Measurements from ENCODE around the gene IMPA2. TPM values are rescaled to one million over a fixed set of nuclear protein-coding genes. Genes with fewer than 3 reads are reported as not detected.

Gene IMPA2
- total RNA-seq, 2 donors from 2014 or later, result 18.3 to 23.7 TPM

GRCh38 chr18:12003894-12004293 lies 22.6 kb downstream of the IMPA2 start:
- Mint-ChIP-seq H3K4me3 (no peak overlapping the region), H3K27ac (no peak overlapping the region), H3K36me3 (ENCODE audit: low read depth) (peaks cover 4% of the 10 kb centered on the region), H3K4me1 (peaks cover 6% of the 10 kb centered on the region), H3K9me3 (no peaks in the 10 kb centered on the region), H3K27me3 (no peaks in the 10 kb centered on the region)
- no peak for ATAC-seq (replicated peaks)

- H3K9me3 Mint-ChIP-seq, result no peaks in the 10 kb centered on the region
These were observed 24.5 kb downstream of the IMPA2 start for GRCh38 chr18:12005538-12006487.

GRCh38 chr18:12006488-12006840 lies 25.2 kb downstream of the IMPA2 start:
- ATAC-seq (replicated peaks), result no peak
- H3K36me3 Mint-ChIP-seq (ENCODE audit: low read depth), result no peaks in the 10 kb centered on the region
- H3K27ac Mint-ChIP-seq, result no peak overlapping the region
- H3K9me3 Mint-ChIP-seq, result no peaks in the 10 kb centered on the region
- H3K4me1 Mint-ChIP-seq, result peaks cover 6% of the 10 kb centered on the region
- no peaks in the 10 kb centered on the region for H3K27me3 Mint-ChIP-seq
- H3K4me3 Mint-ChIP-seq, result no peak overlapping the region

More at GRCh38 chr18:12005538-12006487, 24.5 kb downstream of the IMPA2 start:
- no peaks in the 10 kb centered on the region for H3K27me3 Mint-ChIP-seq
- H3K27ac Mint-ChIP-seq, result no peak overlapping the region
- no peak overlapping the region for H3K4me3 Mint-ChIP-seq
- ATAC-seq (replicated peaks), result peak; percentile 69
- peaks cover 6% of the 10 kb centered on the region for H3K4me1 Mint-ChIP-seq
- H3K36me3 Mint-ChIP-seq (ENCODE audit: low read depth), result no peaks in the 10 kb centered on the region

GRCh38 chr18:12007063-12007462 lies 25.8 kb downstream of the IMPA2 start:
- Mint-ChIP-seq H3K4me3 (no peak overlapping the region), H3K27me3 (no peaks in the 10 kb centered on the region), H3K36me3 (ENCODE audit: low read depth) (no peaks in the 10 kb centered on the region), H3K27ac (no peak overlapping the region), H3K9me3 (no peaks in the 10 kb centered on the region), H3K4me1 (peaks cover 6% of the 10 kb centered on the region)
- no peak for ATAC-seq (replicated peaks)

- H3K4me3 Mint-ChIP-seq, result no peak overlapping the region
- H3K36me3 Mint-ChIP-seq (ENCODE audit: low read depth), result no peaks in the 10 kb centered on the region
- H3K9me3 Mint-ChIP-seq, result no peaks in the 10 kb centered on the region
- no peak for ATAC-seq (replicated peaks)
- H3K27ac Mint-ChIP-seq, result no peak overlapping the region
- no peaks in the 10 kb centered on the region for H3K27me3 Mint-ChIP-seq
- H3K4me1 Mint-ChIP-seq, result peaks cover 6% of the 10 kb centered on the region
These were observed 27.0 kb downstream of the IMPA2 start for GRCh38 chr18:12008181-12008767.

- no peak overlapping the region for H3K27ac Mint-ChIP-seq
- ATAC-seq (replicated peaks), result no peak
- H3K36me3 Mint-ChIP-seq (ENCODE audit: low read depth), result no peaks in the 10 kb centered on the region
- peaks cover 6% of the 10 kb centered on the region for H3K4me1 Mint-ChIP-seq
- no peak overlapping the region for H3K4me3 Mint-ChIP-seq
- no peaks in the 10 kb centered on the region for H3K9me3 Mint-ChIP-seq
- no peaks in the 10 kb centered on the region for H3K27me3 Mint-ChIP-seq
These were observed 27.7 kb downstream of the IMPA2 start for GRCh38 chr18:12008842-12009580.

GRCh38 chr18:12009581-12010140 lies 28.4 kb downstream of the IMPA2 start:
- no peaks in the 10 kb centered on the region for H3K36me3 Mint-ChIP-seq (ENCODE audit: low read depth)
- no peak overlapping the region for H3K27ac Mint-ChIP-seq
- no peak overlapping the region for H3K4me3 Mint-ChIP-seq
- peaks cover 6% of the 10 kb centered on the region for H3K4me1 Mint-ChIP-seq
- H3K27me3 Mint-ChIP-seq, result no peaks in the 10 kb centered on the region
- no peak for ATAC-seq (replicated peaks)
- no peaks in the 10 kb centered on the region for H3K9me3 Mint-ChIP-seq

- no peaks in the 10 kb centered on the region for H3K9me3 Mint-ChIP-seq
- no peaks in the 10 kb centered on the region for H3K27me3 Mint-ChIP-seq
- H3K4me1 Mint-ChIP-seq, result peaks cover 6% of the 10 kb centered on the region
- ATAC-seq (replicated peaks), result no peak
- no peak overlapping the region for H3K4me3 Mint-ChIP-seq
- H3K27ac Mint-ChIP-seq, result no peak overlapping the region
- no peaks in the 10 kb centered on the region for H3K36me3 Mint-ChIP-seq (ENCODE audit: low read depth)
These were observed 29.0 kb downstream of the IMPA2 start for GRCh38 chr18:12010187-12010802.

GRCh38 chr18:12011199-12011956 lies 30.1 kb downstream of the IMPA2 start:
- Mint-ChIP-seq H3K27me3 (no peaks in the 10 kb centered on the region), H3K4me1 (no peaks in the 10 kb centered on the region), H3K9me3 (no peaks in the 10 kb centered on the region), H3K36me3 (ENCODE audit: low read depth) (no peaks in the 10 kb centered on the region), H3K4me3 (no peak overlapping the region), H3K27ac (no peak overlapping the region)
- no peak for ATAC-seq (replicated peaks)

- Mint-ChIP-seq H3K36me3 (ENCODE audit: low read depth) (no peaks in the 10 kb centered on the region), H3K27me3 (no peaks in the 10 kb centered on the region), H3K27ac (no peak overlapping the region), H3K4me1 (no peaks in the 10 kb centered on the region), H3K9me3 (no peaks in the 10 kb centered on the region), H3K4me3 (no peak overlapping the region)
- no peak for ATAC-seq (replicated peaks)
These were observed 30.7 kb downstream of the IMPA2 start for GRCh38 chr18:12011957-12012549.

GRCh38 chr18:12012697-12013096 lies 31.4 kb downstream of the IMPA2 start:
- no peaks in the 10 kb centered on the region for H3K27me3 Mint-ChIP-seq
- H3K4me3 Mint-ChIP-seq, result no peak overlapping the region
- no peak overlapping the region for H3K27ac Mint-ChIP-seq
- no peak for ATAC-seq (replicated peaks)
- no peaks in the 10 kb centered on the region for H3K4me1 Mint-ChIP-seq
- H3K9me3 Mint-ChIP-seq, result no peaks in the 10 kb centered on the region
- H3K36me3 Mint-ChIP-seq (ENCODE audit: low read depth), result no peaks in the 10 kb centered on the region

GRCh38 chr18:12013186-12013916 lies 32.0 kb downstream of the IMPA2 start:
- no peak for ATAC-seq (replicated peaks)
- Mint-ChIP-seq H3K9me3 (no peaks in the 10 kb centered on the region), H3K27ac (no peak overlapping the region), H3K4me1 (no peaks in the 10 kb centered on the region), H3K4me3 (no peak overlapping the region), H3K27me3 (no peaks in the 10 kb centered on the region), H3K36me3 (ENCODE audit: low read depth) (no peaks in the 10 kb centered on the region)

GRCh38 chr18:12014086-12014485 lies 32.8 kb downstream of the IMPA2 start:
- Mint-ChIP-seq H3K4me1 (no peaks in the 10 kb centered on the region), H3K27ac (no peak overlapping the region), H3K9me3 (no peaks in the 10 kb centered on the region), H3K4me3 (no peak overlapping the region), H3K36me3 (ENCODE audit: low read depth) (no peaks in the 10 kb centered on the region), H3K27me3 (no peaks in the 10 kb centered on the region)
- ATAC-seq (replicated peaks), result no peak
